Suprapubic skin (tissue), 4 donors: ENCODE results near the gene ZNF28. TPM values are rescaled to one million over a fixed set of nuclear protein-coding genes. Genes with fewer than 3 reads are reported as not detected.
"Not testable (repeated sequence)": the region's sequence is repeated elsewhere in the genome, so short reads cannot be mapped to it uniquely, and the experiment has no call there.

Source experiments
- DNase-seq, 2 donors: peaks; one replicate each; pipeline ENCODE4 v3.0.0-alpha.2; 2019; ENCODE audit warnings: low spot score in 2 of 2
- H3K27ac ChIP-seq: fragments of 200-600 bp; sonication (generic); one replicate; pipeline ENCODE4 v1.5.1; 2019
- H3K27me3 ChIP-seq: fragments of 200-600 bp; sonication (generic); one replicate; pipeline ENCODE4 v1.5.1; 2019
- H3K36me3 ChIP-seq: fragments of 200-600 bp; sonication (generic); one replicate; pipeline ENCODE4 v1.5.1; 2019
- H3K4me1 ChIP-seq: fragments of 200-600 bp; sonication (generic); one replicate; pipeline ENCODE4 v1.5.1; 2019
- H3K4me3 ChIP-seq: fragments of 200-600 bp; sonication (generic); one replicate; pipeline ENCODE4 v1.5.1; 2019; ENCODE audit warnings: mild to moderate bottlenecking
- H3K9me3 ChIP-seq: fragments of 200-600 bp; sonication (generic); one replicate; pipeline ENCODE4 v1.5.1; 2019
- EP300 ChIP-seq: sonication (generic); formaldehyde crosslinking; IDR thresholded peaks from one replicate; pipeline ENCODE4 v1.6.1; 2017; ENCODE audit warnings: antibody characterized with exemption
- POLR2A ChIP-seq, 2 donors: fragments of 450-650 bp; IDR thresholded peaks; one replicate each; pipeline ENCODE4 v1.6.1; 2017; ENCODE audit warnings: antibody characterized with exemption in 2 of 2, mild to moderate bottlenecking in 2 of 2, moderate library complexity in 2 of 2
- POLR2AphosphoS5 ChIP-seq, 3 donors: sonication (generic); formaldehyde crosslinking; IDR thresholded peaks; one replicate each; pipeline ENCODE4 v1.6.1; 2017; ENCODE audit warnings: antibody characterized with exemption in 3 of 3
- WGBS: methylation state at CpG from one replicate; pipeline ENCODE4 v1.1.5; 2018; 5-methylcytosine and 5-hydroxymethylcytosine counted together
- total RNA-seq, 4 donors: library from RNA; depleted of rRNA; stranded (reverse); fragments of >200 nt; gene quantifications; one replicate each; pipeline ENCODE4 v1.1.0, GENCODE V29; 2016
- TF ChIP-seq, protein P1 (sequence below), 2 donors: fragments of 200-600 bp in 1 of 2; fragments of 450-650 bp in 1 of 2; sonication (generic) in 1 of 2; IDR thresholded peaks; one replicate each; pipeline ENCODE4 v1.5.1; 2016 to 2019; ENCODE audit warnings: antibody characterized with exemption in 2 of 2, mild to moderate bottlenecking in 1 of 2, moderate library complexity in 1 of 2

Gene ZNF28
- total RNA-seq, 4 donors from 2014 or later = 10.0 to 16.7 (median 14.9) TPM

DNA sequence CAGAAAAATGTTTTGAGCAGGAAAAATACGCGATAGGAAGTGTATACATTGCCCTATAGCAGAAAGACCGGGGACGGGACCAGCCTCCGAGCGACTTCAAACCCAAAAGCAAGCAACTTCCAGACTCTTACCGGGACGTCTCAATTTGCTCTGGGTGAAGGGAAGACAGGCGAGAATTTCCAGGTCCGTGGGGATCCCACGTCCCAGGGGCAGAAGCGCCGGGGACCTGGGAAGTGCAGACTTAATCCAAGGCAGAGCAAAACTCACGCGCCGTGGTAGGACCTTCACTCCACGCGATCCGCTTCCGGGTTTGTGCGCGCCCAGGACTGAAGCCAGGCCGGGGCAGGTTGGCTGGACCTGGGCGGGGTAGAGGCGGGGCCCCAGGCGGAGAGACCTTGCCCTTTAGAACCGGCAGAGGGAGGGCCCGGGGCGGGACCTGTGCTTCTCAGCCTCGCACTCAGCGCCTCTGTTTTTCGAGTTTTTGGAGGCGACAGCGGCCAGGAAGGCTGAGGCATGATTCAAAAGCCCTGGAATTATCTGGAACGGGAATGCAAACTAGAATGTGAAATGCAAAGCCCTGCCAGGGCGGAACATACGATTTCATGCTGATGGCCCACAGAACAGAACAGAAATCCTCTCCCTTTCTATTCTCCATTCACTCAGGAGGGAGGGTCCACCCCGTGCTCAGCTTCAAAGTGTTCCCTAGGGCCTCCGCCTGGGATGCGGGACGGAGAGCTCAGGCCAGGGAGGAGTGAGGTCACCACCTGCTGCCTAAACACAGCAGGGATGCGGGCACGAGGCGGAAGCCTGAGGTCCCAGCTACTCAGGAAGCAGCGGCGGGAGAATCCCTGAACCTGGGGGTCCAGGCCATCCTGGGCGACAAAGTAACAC, 34.7 kb downstream of the ZNF28 start, which contains the start of gene ZNF600:
Gene ZNF600, minus strand, starts transcription at position 328 of the 891 bp plus-strand sequence. CDS start 7,903 bp downstream, outside the sequence.
- Histone ChIP-seq H3K4me3 (peak within 1 kb of the TSS; percentile 75), H3K27ac (peak within 1 kb of the TSS; percentile 73), H3K4me1 (peaks cover 16% of the 10 kb centered on the region)
- WGBS = 1% methylated on average over 43 of the region's 47 CpGs
- DNase-seq = peak; percentile 94 to 96
- H3K9me3 ChIP-seq, H3K27me3 ChIP-seq, H3K36me3 ChIP-seq: not testable (repeated sequence)
- TF ChIP-seq, protein P1, sequence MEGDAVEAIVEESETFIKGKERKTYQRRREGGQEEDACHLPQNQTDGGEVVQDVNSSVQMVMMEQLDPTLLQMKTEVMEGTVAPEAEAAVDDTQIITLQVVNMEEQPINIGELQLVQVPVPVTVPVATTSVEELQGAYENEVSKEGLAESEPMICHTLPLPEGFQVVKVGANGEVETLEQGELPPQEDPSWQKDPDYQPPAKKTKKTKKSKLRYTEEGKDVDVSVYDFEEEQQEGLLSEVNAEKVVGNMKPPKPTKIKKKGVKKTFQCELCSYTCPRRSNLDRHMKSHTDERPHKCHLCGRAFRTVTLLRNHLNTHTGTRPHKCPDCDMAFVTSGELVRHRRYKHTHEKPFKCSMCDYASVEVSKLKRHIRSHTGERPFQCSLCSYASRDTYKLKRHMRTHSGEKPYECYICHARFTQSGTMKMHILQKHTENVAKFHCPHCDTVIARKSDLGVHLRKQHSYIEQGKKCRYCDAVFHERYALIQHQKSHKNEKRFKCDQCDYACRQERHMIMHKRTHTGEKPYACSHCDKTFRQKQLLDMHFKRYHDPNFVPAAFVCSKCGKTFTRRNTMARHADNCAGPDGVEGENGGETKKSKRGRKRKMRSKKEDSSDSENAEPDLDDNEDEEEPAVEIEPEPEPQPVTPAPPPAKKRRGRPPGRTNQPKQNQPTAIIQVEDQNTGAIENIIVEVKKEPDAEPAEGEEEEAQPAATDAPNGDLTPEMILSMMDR (IDR thresholded peaks at IDR 0.05) = peak in 1 of 2 donors; percentile 34
- peak in 1 of 3 donors; percentile 24 for TF ChIP-seq POLR2AphosphoS5 (IDR thresholded peaks at IDR 0.05)

DNA sequence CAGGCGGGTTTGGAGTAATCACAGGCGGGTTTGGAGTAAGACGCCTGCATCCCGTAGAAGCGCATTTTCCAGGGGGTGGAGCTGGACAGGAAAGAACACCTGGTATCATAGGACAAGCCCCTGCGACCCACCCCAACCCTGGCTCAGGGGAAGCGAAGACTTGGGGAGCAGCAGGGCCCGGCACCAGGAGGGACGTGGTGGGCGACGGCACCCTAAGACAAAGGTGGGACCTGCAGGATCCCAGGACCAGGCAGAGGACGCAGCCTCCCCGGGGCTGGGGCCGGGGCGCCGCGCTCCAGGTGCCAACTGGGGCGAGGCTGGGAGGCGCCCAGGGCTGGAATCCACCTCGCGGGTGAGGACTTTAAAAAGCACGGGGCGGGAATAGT, 35.4 kb downstream of the ZNF28 start:
- DNase-seq = peak in 1 of 2 donors; percentile 66
- TF ChIP-seq POLR2AphosphoS5 (IDR thresholded peaks at IDR 0.05) (no peak), EP300 (no peak)
- TF ChIP-seq, protein P1 (IDR thresholded peaks at IDR 0.05) = no peak
- 3% methylated on average over 23 of the region's 23 CpGs for WGBS

GRCh38 chr19:52785506-52785905, 35.9 kb downstream of the ZNF28 start:
- Histone ChIP-seq H3K27me3 (no peaks in the 10 kb centered on the region), H3K4me3 (peak overlapping the region; percentile 75), H3K36me3 (peaks cover 20% of the 10 kb centered on the region), H3K27ac (no peak overlapping the region), H3K4me1 (peaks cover 16% of the 10 kb centered on the region), H3K9me3 (no peaks in the 10 kb centered on the region)
- WGBS = 84% methylated on average over 3 of the region's 3 CpGs
- no peak for TF ChIP-seq EP300
- DNase-seq = no peak

More for the DNA sequence above, 35.4 kb downstream of the ZNF28 start:
- Histone ChIP-seq H3K27ac (peak overlapping the region; percentile 73), H3K4me3 (peak overlapping the region; percentile 75), H3K36me3 (peaks cover 15% of the 10 kb centered on the region), H3K9me3 (no peaks in the 10 kb centered on the region), H3K27me3 (no peaks in the 10 kb centered on the region), H3K4me1 (peaks cover 16% of the 10 kb centered on the region)

DNA sequence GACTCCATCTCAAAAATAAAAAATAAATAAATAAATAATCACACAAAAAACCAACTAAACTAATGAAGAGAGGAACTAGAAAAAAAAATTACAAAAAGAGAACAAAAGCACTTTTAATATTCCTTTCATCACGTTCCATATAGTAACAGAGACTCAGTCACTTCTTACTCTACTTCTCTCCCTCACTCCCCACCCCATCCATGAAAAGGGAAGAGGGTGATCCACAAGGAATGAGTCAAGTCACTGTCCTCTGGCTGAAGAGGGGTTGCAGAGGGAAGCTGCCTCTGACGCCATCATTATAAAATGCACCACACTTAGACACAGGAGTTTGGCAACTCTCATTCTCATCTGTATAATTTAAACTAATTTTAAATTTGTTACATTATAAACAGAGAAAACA, 38.6 kb downstream of the ZNF28 start:
- 83% methylated on average over 2 of the region's 2 CpGs for WGBS
- peaks cover 16% of the 10 kb centered on the region for H3K4me1 ChIP-seq
- H3K9me3 ChIP-seq, H3K4me3 ChIP-seq, DNase-seq, H3K27me3 ChIP-seq, H3K27ac ChIP-seq: not testable (repeated sequence)
- peaks cover 41% of the 10 kb centered on the region for H3K36me3 ChIP-seq

- no peak for DNase-seq
- Histone ChIP-seq H3K27me3 (no peaks in the 10 kb centered on the region), H3K27ac (no peak overlapping the region), H3K4me3 (no peak overlapping the region), H3K4me1 (no peaks in the 10 kb centered on the region), H3K9me3 (no peaks in the 10 kb centered on the region), H3K36me3 (peaks cover 67% of the 10 kb centered on the region)
- no peak for TF ChIP-seq POLR2AphosphoS5 (IDR thresholded peaks at IDR 0.05)
- TF ChIP-seq, protein P1 (IDR thresholded peaks at IDR 0.05) = no peak
- TF ChIP-seq POLR2A (IDR thresholded peaks at IDR 0.05) = no peak
- no peak for TF ChIP-seq EP300
- WGBS = 55% methylated on average over 3 of the region's 3 CpGs
Measured at GRCh38 chr19:52778811-52779210, 42.6 kb downstream of the ZNF28 start.

GRCh38 chr19:52756447-52756846, 65.0 kb downstream of the ZNF28 start:
- not testable (repeated sequence) for H3K36me3 ChIP-seq, H3K4me3 ChIP-seq, H3K27me3 ChIP-seq, DNase-seq, H3K9me3 ChIP-seq, H3K27ac ChIP-seq, H3K4me1 ChIP-seq
- 79% methylated on average over 2 of the region's 2 CpGs for WGBS
